NCI-H345 treated with DMSO at 0.1 percent for 48 hours (cell line): ENCODE measurements around the gene UTP11.
A peak's percentile ranks its signal among the peaks of the same experiment; 100 is the strongest.
"Not testable (repeated sequence)": the region's sequence is repeated elsewhere in the genome, so short reads cannot be mapped to it uniquely, and the experiment has no call there.

Experiments used
- DNase-seq: peaks from one replicate; lab custom pipeline; 2025; ENCODE audit not compliant: unreplicated experiment; lab: John Stamatoyannopoulos, UW

UTP11 gene

GRCh38 chr1:38027201-38028104 lies 14.9 kb downstream of the UTP11 start:
- DNase-seq: no peak

- no peak for DNase-seq
These were observed 15.6 kb downstream of the UTP11 start for GRCh38 chr1:38028105-38028591.

- no peak for DNase-seq
These were observed 16.1 kb downstream of the UTP11 start for GRCh38 chr1:38028671-38029070.

- DNase-seq: peak; percentile 41
These were observed 16.6 kb downstream of the UTP11 start for GRCh38 chr1:38029081-38029681.

- DNase-seq: no peak
These were observed 17.4 kb downstream of the UTP11 start for GRCh38 chr1:38029685-38030511.

GRCh38 chr1:38030596-38031512 lies 18.3 kb downstream of the UTP11 start:
- DNase-seq: no peak

- no peak for DNase-seq
These were observed 19.0 kb downstream of the UTP11 start for GRCh38 chr1:38031513-38031866.

- DNase-seq: not testable (repeated sequence)
These were observed 20.5 kb downstream of the UTP11 start for GRCh38 chr1:38032992-38033391.

- no peak for DNase-seq
These were observed 22.3 kb downstream of the UTP11 start for GRCh38 chr1:38034871-38035270.

GRCh38 chr1:38037221-38037939 lies 24.8 kb downstream of the UTP11 start:
- no peak for DNase-seq

GRCh38 chr1:38038861-38039260 lies 26.3 kb downstream of the UTP11 start:
- DNase-seq: no peak

GRCh38 chr1:38039331-38040088 lies 27.0 kb downstream of the UTP11 start:
- no peak for DNase-seq

- no peak for DNase-seq
These were observed 29.7 kb downstream of the UTP11 start for GRCh38 chr1:38041936-38042834.

- DNase-seq: no peak
These were observed 30.7 kb downstream of the UTP11 start for GRCh38 chr1:38043036-38043747.

- DNase-seq: no peak
These were observed 32.0 kb downstream of the UTP11 start for GRCh38 chr1:38044221-38045215.
